Coronary artery (tissue), 2 donors: ENCODE data around the gene CGB1.
"Not testable (repeated sequence)": the region's sequence is repeated elsewhere in the genome, so short reads cannot be mapped to it uniquely, and the experiment has no call there.

Experiments
- DNase-seq: peaks from one replicate; pipeline ENCODE4 v3.0.0-alpha.2; 2017; ENCODE audit warnings: low spot score
- H3K27ac ChIP-seq, 2 donors: fragments of 200-600 bp; sonication (generic); one replicate each; pipeline ENCODE4 v1.5.1; 2016 to 2019
- H3K4me3 ChIP-seq: fragments of 200-600 bp; sonication (generic); 2 replicates; pipeline ENCODE4 v1.5.1; 2016; ENCODE audit warnings: mild to moderate bottlenecking, moderate library complexity
- CTCF ChIP-seq: fragments of 200-600 bp; sonication (generic); IDR thresholded peaks from one replicate; pipeline ENCODE4 v1.5.1; 2019; ENCODE audit warnings: antibody characterized with exemption

CGB1 gene

GRCh38 chr19:49042177-49042576 lies 5.5 kb upstream of the CGB1 start:
- Histone ChIP-seq H3K4me3 (no peak overlapping the region), H3K27ac (no peak overlapping the region)
- no peak for TF ChIP-seq CTCF
- no peak for DNase-seq

GRCh38 chr19:49039736-49040135 lies 3.0 kb upstream of the CGB1 start:
- H3K4me3 ChIP-seq, DNase-seq, H3K27ac ChIP-seq: not testable (repeated sequence)

- not testable (repeated sequence) for DNase-seq
Measured at GRCh38 chr19:49038557-49039276, 2.0 kb upstream of the CGB1 start.

GRCh38 chr19:49038111-49038510 lies 1.4 kb upstream of the CGB1 start:
- not testable (repeated sequence) for H3K27ac ChIP-seq, DNase-seq, H3K4me3 ChIP-seq

More at GRCh38 chr19:49038557-49039276, 2.0 kb upstream of the CGB1 start:
- H3K4me3 ChIP-seq, H3K27ac ChIP-seq: not testable (repeated sequence)

GRCh38 chr19:49031642-49032301 lies 4.9 kb downstream of the CGB1 start, which contains the start of gene CGB2:
CGB2 (plus strand) TSS chr19:49031890; CDS start chr19:49032096, 206 bp downstream.
- H3K4me3 ChIP-seq, DNase-seq, H3K27ac ChIP-seq: not testable (repeated sequence)

GRCh38 chr19:49030323-49030722 lies 6.4 kb downstream of the CGB1 start:
- not testable (repeated sequence) for H3K4me3 ChIP-seq, DNase-seq, H3K27ac ChIP-seq

- H3K27ac ChIP-seq, DNase-seq, H3K4me3 ChIP-seq: not testable (repeated sequence)
Measured at GRCh38 chr19:49029749-49030148, 6.9 kb downstream of the CGB1 start.

- not testable (repeated sequence) for DNase-seq, H3K27ac ChIP-seq, H3K4me3 ChIP-seq
Measured at GRCh38 chr19:49028686-49029085, 8.0 kb downstream of the CGB1 start.

- not testable (repeated sequence) for DNase-seq, H3K27ac ChIP-seq, H3K4me3 ChIP-seq
Measured at GRCh38 chr19:49025599-49025998, 11.1 kb downstream of the CGB1 start.

GRCh38 chr19:49025088-49025487 lies 11.6 kb downstream of the CGB1 start:
- not testable (repeated sequence) for H3K27ac ChIP-seq, H3K4me3 ChIP-seq, DNase-seq

- DNase-seq, H3K4me3 ChIP-seq, H3K27ac ChIP-seq: not testable (repeated sequence)
Measured at GRCh38 chr19:49024233-49024632, 12.5 kb downstream of the CGB1 start, which contains the start of gene CGB3. CGB3 (minus strand) TSS chr19:49024333; CDS start chr19:49023971, 362 bp downstream.

- no peak for DNase-seq
- no peak overlapping the region for H3K27ac ChIP-seq
- TF ChIP-seq CTCF = no peak
- H3K4me3 ChIP-seq = no peak overlapping the region
Measured at GRCh38 chr19:49022116-49022515, 14.6 kb downstream of the CGB1 start.
